H1 (cell line): ENCODE data around the gene RBM15B. TPM values are rescaled to one million over a fixed set of nuclear protein-coding genes. Genes with fewer than 3 reads are reported as not detected.

ENCODE experiments used
- CTCF ChIA-PET: fragments of 300-600 bp; sonication (Branson Sonifier 250); formaldehyde crosslinking; loops from one replicate; lab custom pipeline; 2021; ENCODE audit not compliant: partially characterized antibody; lab: Charles Lee
- POLR2A ChIA-PET: fragments of 300-600 bp; sonication (Branson Sonifier 250); formaldehyde crosslinking; loops from one replicate; lab custom pipeline; 2021; ENCODE audit warnings: inconsistent platforms; ENCODE audit not compliant: partially characterized antibody; lab: Charles Lee
- DNase-seq, 2 experiments: peaks; one replicate each; pipeline versions ENCODE4 v3.0.0 to v3.0.0-alpha.2; 2010 to 2022; ENCODE audit warnings: low spot score in 2 of 2, low read depth in 1 of 2, mixed read lengths in 1 of 2
- FAIRE-seq: peaks from 2 replicates; lab custom pipeline; 2011; peaks lifted over from hg19 to GRCh38; lab: Jason Lieb, UNC
- H2AFZ ChIP-seq: 2 replicates; pipeline ENCODE4 v1.8.1; 2012; ENCODE audit warnings: low read length, inconsistent platforms
- H2AK5ac ChIP-seq: 2 replicates; pipeline ENCODE4 v1.6.1; 2013; ENCODE audit warnings: low read depth, low read length
- H2BK120ac ChIP-seq: replicated peaks from 2 replicates; pipeline ENCODE3; 2013; ENCODE audit warnings: low read depth, low read length, inconsistent platforms
- H2BK12ac ChIP-seq: 2 replicates; pipeline ENCODE4 v1.6.1; 2013; ENCODE audit warnings: low read depth, low read length
- H2BK15ac ChIP-seq: 2 replicates; pipeline ENCODE4 v1.6.1; 2013; ENCODE audit warnings: low read length
- H2BK20ac ChIP-seq: 2 replicates; pipeline ENCODE4 v1.6.1; 2013; ENCODE audit warnings: low read length
- H2BK5ac ChIP-seq: 2 replicates; pipeline ENCODE4 v1.6.1; 2013; ENCODE audit warnings: low read depth, low read length
- H3K14ac ChIP-seq: 2 replicates; pipeline ENCODE4 v1.6.1; 2013; ENCODE audit warnings: inconsistent platforms; ENCODE audit not compliant: insufficient read length
- H3K18ac ChIP-seq: 2 replicates; pipeline ENCODE4 v1.6.1; 2013; ENCODE audit warnings: low read length; ENCODE audit errors: extremely low read depth
- H3K23ac ChIP-seq: 2 replicates; pipeline ENCODE4 v1.6.1; 2013; ENCODE audit warnings: inconsistent platforms; ENCODE audit not compliant: insufficient read length
- H3K23me2 ChIP-seq: 2 replicates; pipeline ENCODE4 v1.6.1; 2013; ENCODE audit warnings: low read depth, low read length
- H3K27ac ChIP-seq: 2 replicates; pipeline ENCODE4 v1.6.1; 2011; ENCODE audit warnings: low read depth, low read length, inconsistent platforms
- H3K27me3 ChIP-seq, 4 experiments: replicated peaks in 1 of 4; 1 replicate in 1 of 4; 2 replicates in 3 of 4; pipeline versions ENCODE4 v1.6.1 to v1.8.1; 2011 to 2013; ENCODE audit warnings: low read length in 3 of 4, mild to moderate bottlenecking in 3 of 4, inconsistent platforms in 2 of 4, mixed read lengths in 2 of 4, moderate library complexity in 1 of 4; ENCODE audit not compliant: control insufficient read depth in 3 of 4, insufficient read depth in 3 of 4; ENCODE audit errors: extremely low read depth in 1 of 4
- H3K36me3 ChIP-seq, 4 experiments: 2 replicates each; pipeline versions ENCODE4 v1.6.1 to v1.8.1; 2011 to 2013; ENCODE audit warnings: mild to moderate bottlenecking in 4 of 4, low read length in 3 of 4, moderate library complexity in 2 of 4, control low read depth in 1 of 4, inconsistent platforms in 1 of 4; ENCODE audit not compliant: insufficient read depth in 4 of 4, control insufficient read depth in 2 of 4
- H3K4ac ChIP-seq: replicated peaks from 2 replicates; pipeline ENCODE3; 2013; ENCODE audit warnings: low read length, low read depth, mixed read lengths, inconsistent platforms; ENCODE audit not compliant: insufficient read length
- H3K4me1 ChIP-seq, 4 experiments: replicated peaks in 1 of 4; 1 replicate in 1 of 4; 2 replicates in 3 of 4; pipeline versions ENCODE4 v1.6.1 to v1.8.1; 2011 to 2013; ENCODE audit warnings: low read length in 3 of 4, inconsistent platforms in 2 of 4, mixed read lengths in 1 of 4; ENCODE audit not compliant: insufficient read depth in 4 of 4, control insufficient read depth in 3 of 4
- H3K4me2 ChIP-seq, 2 experiments: 2 replicates each; pipeline versions ENCODE4 v1.6.1 to v1.8.1; 2011 to 2013; ENCODE audit warnings: low read depth in 2 of 2, low read length in 2 of 2, control low read depth in 1 of 2, inconsistent platforms in 1 of 2, mild to moderate bottlenecking in 1 of 2; ENCODE audit not compliant: insufficient read depth in 1 of 2
- H3K4me3 ChIP-seq, 4 experiments: fragments of 200-600, 300-600 bp in 1 of 4; sonication (generic), shearing (Covaris generic), sonication (Bioruptor Twin) in 1 of 4; 2 replicates each; pipeline versions ENCODE4 v1.5.1 to v1.8.1; 2011 to 2016; ENCODE audit warnings: low read length in 4 of 4, low read depth in 3 of 4, control low read depth in 2 of 4, inconsistent platforms in 2 of 4, mild to moderate bottlenecking in 2 of 4, mixed read lengths in 1 of 4, moderate library complexity in 1 of 4; ENCODE audit not compliant: insufficient read depth in 2 of 4; ENCODE audit errors: extremely low read depth in 1 of 4
- H3K56ac ChIP-seq: replicated peaks from 2 replicates; pipeline ENCODE3; 2013; ENCODE audit warnings: low read depth, mild to moderate bottlenecking, mixed read lengths, low read length, inconsistent platforms; ENCODE audit not compliant: insufficient read length
- H3K79me1 ChIP-seq: 2 replicates; pipeline ENCODE4 v1.6.1; 2013; ENCODE audit warnings: low read depth, low read length, control low read depth
- H3K79me2 ChIP-seq, 2 experiments: 2 replicates each; pipeline versions ENCODE4 v1.6.1 to v1.8.1; 2012 to 2013; ENCODE audit warnings: low read length in 2 of 2, mild to moderate bottlenecking in 2 of 2, inconsistent platforms in 1 of 2; ENCODE audit not compliant: insufficient read depth in 2 of 2, control insufficient read depth in 1 of 2
- H3K9ac ChIP-seq, 4 experiments: replicated peaks in 1 of 4; 1 replicate in 1 of 4; 2 replicates in 3 of 4; pipeline versions ENCODE4 v1.6.1 to v1.8.1; 2011 to 2013; ENCODE audit warnings: low read depth in 3 of 4, low read length in 3 of 4, control low read depth in 2 of 4, mild to moderate bottlenecking in 2 of 4, moderate library complexity in 2 of 4, inconsistent platforms in 1 of 4; ENCODE audit errors: extremely low read depth in 1 of 4
- H3K9me3 ChIP-seq, 2 experiments: 2 replicates each; pipeline versions ENCODE4 v1.6.1 to v1.8.1; 2012 to 2013; ENCODE audit warnings: mild to moderate bottlenecking in 2 of 2, moderate library complexity in 2 of 2, control low read depth in 1 of 2, inconsistent platforms in 1 of 2, low read depth in 1 of 2, low read length in 1 of 2, mixed read lengths in 1 of 2; ENCODE audit not compliant: insufficient read depth in 2 of 2
- H4K20me1 ChIP-seq, 2 experiments: replicated peaks in 1 of 2; 2 replicates each; pipeline versions ENCODE3 to v1.8.1; 2011 to 2013; ENCODE audit warnings: inconsistent platforms in 2 of 2, low read length in 2 of 2, mild to moderate bottlenecking in 1 of 2; ENCODE audit not compliant: insufficient read depth in 2 of 2, control insufficient read depth in 1 of 2
- H4K5ac ChIP-seq: 2 replicates; pipeline ENCODE4 v1.6.1; 2013; ENCODE audit warnings: low read length, low read depth, mixed read lengths, inconsistent platforms; ENCODE audit not compliant: insufficient read length
- H4K8ac ChIP-seq: 2 replicates; pipeline ENCODE4 v1.8.0; 2013; ENCODE audit warnings: mild to moderate bottlenecking, moderate library complexity, low read length, inconsistent platforms; ENCODE audit not compliant: insufficient read depth; ENCODE audit errors: extremely low read depth
- H4K91ac ChIP-seq: replicated peaks from 2 replicates; pipeline ENCODE3; 2013; ENCODE audit warnings: low read length, mixed read lengths, inconsistent platforms; ENCODE audit not compliant: insufficient read length
- HDAC2 ChIP-seq, 2 experiments: fragments of 300-600 bp in 1 of 2; sonication (generic) in 1 of 2; IDR thresholded peaks; 2 replicates each; pipeline ENCODE4 v1.6.1; 2011 to 2012; ENCODE audit warnings: low read depth in 2 of 2, low read length in 2 of 2, mild to moderate bottlenecking in 2 of 2, moderate library complexity in 2 of 2, borderline replicate concordance in 1 of 2, inconsistent platforms in 1 of 2
- RNF2 ChIP-seq: fragments of 200-900, 300-1000 bp; sonication (generic); IDR thresholded peaks from 2 replicates; pipeline ENCODE4 v1.7.1; 2016; ENCODE audit warnings: borderline replicate concordance, low read depth, mild to moderate bottlenecking, antibody characterized with exemption, low read length; ENCODE audit not compliant: poor library complexity, severe bottlenecking; ENCODE audit errors: missing control alignments
- SRF ChIP-seq: IDR thresholded peaks from 2 replicates; pipeline ENCODE4 v1.6.1; 2011; ENCODE audit warnings: mild to moderate bottlenecking, low read depth, low read length, moderate library complexity
- WGBS, 2 experiments: shearing (Covaris generic) in 1 of 2; methylation state at CpG; one replicate each; pipeline versions ENCODE4 v1.1.6 to v1.1.7; 2013 to 2015; ENCODE audit warnings: low lambda C conversion rate in 2 of 2, mixed read lengths in 2 of 2, inconsistent platforms in 1 of 2, low coverage in 1 of 2, missing lambda C conversion rate in 1 of 2; ENCODE audit not compliant: insufficient replicate concordance in 2 of 2, insufficient coverage in 1 of 2, insufficient read length in 1 of 2; ENCODE audit errors: extremely low coverage in 1 of 2, missing lambda C conversion rate in 1 of 2; 5-methylcytosine and 5-hydroxymethylcytosine counted together
- polyA plus RNA-seq, 7 experiments: library from polyadenylated mRNA; depleted of rRNA in 3 of 7; stranded (reverse) in 5 of 7; unstranded in 2 of 7; fragments of >200 nt in 5 of 7; fragments of 200-250 nt in 2 of 7; gene quantifications; 1 replicate in 5 of 7; 2 replicates in 1 of 7; 4 replicates in 1 of 7; pipeline versions ENCODE4 v1.2.1 to v1.2.3, GENCODE V29; 2011 to 2013; ENCODE audit warnings: missing spikeins in 2 of 7, mixed read lengths in 2 of 7
- total RNA-seq: library from RNA; stranded (reverse); fragmentation: NEBNext Ultra II Directional; extraction: Animal tissue kit (Norgen Biotek cat#: 25700); gene quantifications from 2 replicates; pipeline ENCODE4 v1.2.1, GENCODE V29; 2021

RBM15B gene
- total and polyA plus RNA-seq, 2 of the 8 experiments (the other 6 are each of a cell fraction or from before 2014, with no cell fraction given) = 22.2 to 59.1 TPM

- no peak overlapping the region for H3K23ac ChIP-seq
- 100% methylated on average over 1 of the region's 1 CpG; no CpG with 5 or more reads in 1 of the 2 experiments for WGBS, 2 experiments
- no peaks in the 10 kb centered on the region for H3K79me1 ChIP-seq
- no peak overlapping the region for H3K18ac ChIP-seq
- H2BK120ac ChIP-seq = no peak overlapping the region
- H3K14ac ChIP-seq = no peak overlapping the region
- H3K36me3 ChIP-seq = peaks cover 0 to 6% (median 0%) of the 10 kb centered on the region in 4 experiments; a peak in 3 of 8 replicates
- no peaks in the 10 kb centered on the region for H3K23me2 ChIP-seq
- H4K91ac ChIP-seq = no peak overlapping the region
- POLR2A ChIA-PET = no interaction called here
- H3K79me2 ChIP-seq = no peaks in the 10 kb centered on the region
- CTCF ChIA-PET = interaction anchor here (1.0 kb wide), 1 partner anchor 39 kb away, joined by 3 read pairs; no protein-coding TSS in a partner anchor
- H2AK5ac ChIP-seq = no peak overlapping the region
- H3K9me3 ChIP-seq = no peaks in the 10 kb centered on the region
- H4K8ac ChIP-seq = no peak overlapping the region
- no peak overlapping the region for H2BK15ac ChIP-seq
- no peak overlapping the region for H2AFZ ChIP-seq
- no peaks in the 10 kb centered on the region for H3K4me1 ChIP-seq
- no peak overlapping the region for H3K9ac ChIP-seq
- H3K27ac ChIP-seq = no peak overlapping the region
- H3K4me2 ChIP-seq = no peak overlapping the region
- no peaks in the 10 kb centered on the region for H4K20me1 ChIP-seq
- no peak overlapping the region for H4K5ac ChIP-seq
- no peak overlapping the region for H3K56ac ChIP-seq
- H3K4me3 ChIP-seq = no peak overlapping the region
- H3K4ac ChIP-seq = no peak overlapping the region
- no peak overlapping the region for H2BK5ac ChIP-seq
- FAIRE-seq (no peak), DNase-seq (no peak)
- no peak overlapping the region for H2BK12ac ChIP-seq
- H2BK20ac ChIP-seq = no peak overlapping the region
- no peaks in the 10 kb centered on the region for H3K27me3 ChIP-seq
- TF ChIP-seq RNF2 (no peak), HDAC2 (IDR thresholded peaks at IDR 0.05; ENCODE audit: borderline replicate concordance in 1 of 2, low read depth in 2 of 2, low read length in 2 of 2) (no peak), SRF (no peak)
These were observed 40.3 kb upstream of the RBM15B start for GRCh38 chr3:51350751-51351150.
